HepG2 (cell line): ENCODE results near the gene USP32. TPM values are rescaled to one million over a fixed set of nuclear protein-coding genes. Genes with fewer than 3 reads are reported as not detected.

Experiments used
- CAMTA2 ChIP-seq: sonication (generic); formaldehyde crosslinking; IDR thresholded peaks from 2 replicates; pipeline ENCODE4 v1.4.0; 2020; ENCODE audit warnings: mild to moderate bottlenecking, missing genetic modification reagents, borderline replicate concordance
- CCAR2 ChIP-seq: fragments of 200-400 bp; formaldehyde crosslinking; optimal IDR thresholded peaks from 2 replicates; pipeline ENCODE3; 2018; ENCODE audit warnings: low read depth, mild to moderate bottlenecking, low read length, moderate library complexity
- CERS6 ChIP-seq: sonication (generic); formaldehyde crosslinking; IDR thresholded peaks from 2 replicates; pipeline ENCODE4 v1.5.0; 2020; ENCODE audit warnings: missing genetic modification reagents
- EED ChIP-seq: sonication (generic); formaldehyde crosslinking; IDR thresholded peaks from 2 replicates; pipeline ENCODE4 v1.5.0; 2020; ENCODE audit warnings: mild to moderate bottlenecking, missing genetic modification reagents
- ELF4 ChIP-seq: sonication (generic); formaldehyde crosslinking; IDR thresholded peaks from 2 replicates; pipeline ENCODE4 v1.5.0; 2020; ENCODE audit warnings: missing genetic modification reagents, mild to moderate bottlenecking, moderate library complexity, borderline replicate concordance
- GABPA ChIP-seq, 2 experiments: IDR thresholded peaks; 2 replicates each; pipeline ENCODE4 v1.6.1; 2011 to 2016; ENCODE audit warnings: low read depth in 2 of 2, low read length in 1 of 2, missing biosample characterization in 1 of 2, missing genetic modification characterization in 1 of 2
- HDAC2 ChIP-seq: sonication (generic); formaldehyde crosslinking; IDR thresholded peaks from 2 replicates; pipeline ENCODE4 v1.4.0; 2020; ENCODE audit warnings: missing genetic modification reagents
- HOXA3 ChIP-seq: sonication (generic); formaldehyde crosslinking; IDR thresholded peaks from 2 replicates; pipeline ENCODE4 v1.5.0; 2020; ENCODE audit warnings: missing genetic modification reagents
- KDM3A ChIP-seq: IDR thresholded peaks from 2 replicates; pipeline ENCODE4 v1.6.1; 2018; ENCODE audit warnings: low read depth, missing compliant biosample characterization
- MAFG ChIP-seq: sonication (generic); formaldehyde crosslinking; IDR thresholded peaks from 2 replicates; pipeline ENCODE4 v1.5.1; 2020; ENCODE audit warnings: mild to moderate bottlenecking, missing genetic modification reagents
- ONECUT2 ChIP-seq: sonication (generic); formaldehyde crosslinking; IDR thresholded peaks from 2 replicates; pipeline ENCODE4 v1.4.0; 2020; ENCODE audit warnings: missing genetic modification reagents
- PCBP1 ChIP-seq: fragments of 200-400 bp; formaldehyde crosslinking; IDR thresholded peaks from 2 replicates; pipeline ENCODE4 v1.6.1; 2017; ENCODE audit warnings: mild to moderate bottlenecking, low read depth, low read length, borderline replicate concordance
- PHF8 ChIP-seq: sonication (generic); formaldehyde crosslinking; IDR thresholded peaks from 2 replicates; pipeline ENCODE4 v1.5.0; 2020; ENCODE audit warnings: missing genetic modification reagents
- PLRG1 ChIP-seq: fragments of 450-650 bp; conservative IDR thresholded peaks from 2 replicates; pipeline ENCODE4 v1.6.1; 2016
- RARA ChIP-seq: IDR thresholded peaks from 2 replicates; pipeline ENCODE4 v1.6.1; 2016; ENCODE audit warnings: missing genetic modification reagents, missing compliant biosample characterization
- RCOR2 ChIP-seq: IDR thresholded peaks from 2 replicates; pipeline ENCODE4 v1.6.1; 2016; ENCODE audit warnings: missing biosample characterization, missing genetic modification reagents
- XBP1 ChIP-seq: sonication (generic); formaldehyde crosslinking; IDR thresholded peaks from 2 replicates; pipeline ENCODE4 v1.5.0; 2020; ENCODE audit warnings: missing genetic modification reagents
- YY1 ChIP-seq: IDR thresholded peaks from 2 replicates; pipeline ENCODE4 v1.6.1; 2011; ENCODE audit warnings: low read length, low read depth, moderate library complexity, mild to moderate bottlenecking; ENCODE audit not compliant: insufficient read depth, insufficient replicate concordance
- ZBTB26 ChIP-seq: IDR thresholded peaks from 2 replicates; pipeline ENCODE4 v1.6.1; 2016; ENCODE audit warnings: missing compliant biosample characterization, missing genetic modification reagents, borderline replicate concordance
- ZNF143 ChIP-seq: sonication (generic); formaldehyde crosslinking; IDR thresholded peaks from 2 replicates; pipeline ENCODE4 v1.4.0; 2020; ENCODE audit warnings: missing genetic modification reagents
- ZNF234 ChIP-seq: sonication (generic); formaldehyde crosslinking; conservative IDR thresholded peaks from 2 replicates; pipeline ENCODE4 v1.5.1; 2020; ENCODE audit warnings: mild to moderate bottlenecking, missing genetic modification reagents
- ZNF331 ChIP-seq: sonication (generic); formaldehyde crosslinking; IDR thresholded peaks from 2 replicates; pipeline ENCODE4 v1.4.0; 2020; ENCODE audit warnings: missing genetic modification reagents
- ZNF503 ChIP-seq: sonication (generic); formaldehyde crosslinking; IDR thresholded peaks from 2 replicates; pipeline ENCODE4 v1.4.0; 2020; ENCODE audit warnings: missing genetic modification reagents
- ZNF607 ChIP-seq: sonication (generic); formaldehyde crosslinking; IDR thresholded peaks from 2 replicates; pipeline ENCODE4 v1.5.1; 2020; ENCODE audit warnings: missing genetic modification reagents, mild to moderate bottlenecking, borderline replicate concordance
- ZNF766 ChIP-seq: sonication (generic); formaldehyde crosslinking; IDR thresholded peaks from 2 replicates; pipeline ENCODE4 v1.5.0; 2020; ENCODE audit warnings: missing genetic modification reagents, borderline replicate concordance
- ZNF768 ChIP-seq: sonication (generic); formaldehyde crosslinking; IDR thresholded peaks from 2 replicates; pipeline ENCODE4 v1.4.0; 2020; ENCODE audit warnings: missing genetic modification reagents
- ZNF883 ChIP-seq: sonication (generic); formaldehyde crosslinking; IDR thresholded peaks from 2 replicates; pipeline ENCODE4 v1.5.1; 2020; ENCODE audit warnings: mild to moderate bottlenecking, missing genetic modification reagents; ENCODE audit errors: not compliant biosample characterization
- ZSCAN21 ChIP-seq: sonication (generic); formaldehyde crosslinking; IDR thresholded peaks from 2 replicates; pipeline ENCODE4 v1.8.0; 2022; ENCODE audit warnings: mild to moderate bottlenecking, missing genetic modification reagents, moderate library complexity, borderline replicate concordance
- polyA plus RNA-seq, 8 experiments: library from polyadenylated mRNA; depleted of rRNA in 3 of 8; stranded (reverse) in 7 of 8; unstranded in 1 of 8; fragments of >200 nt; fragmentation: Illumina TruSeq in 4 of 8; extraction: Trizol in 4 of 8; gene quantifications; 2 replicates each; pipeline versions ENCODE4 v1.2.1 to v1.2.3, GENCODE V29; 2011 to 2016; ENCODE audit warnings: low read depth in 4 of 8, missing spikeins in 1 of 8, mixed read lengths in 1 of 8; ENCODE audit not compliant: insufficient read depth in 1 of 8
- total RNA-seq, 5 experiments: library from RNA; depleted of rRNA; stranded (reverse); fragments of >200 nt; fragmentation: Illumina TruSeq; extraction: Trizol; gene quantifications; 2 replicates each; pipeline ENCODE4 v1.2.3, GENCODE V29; 2016; ENCODE audit warnings: low read depth in 1 of 5

The USP32 gene
- total and polyA plus RNA-seq, 2 of the 13 experiments (the other 11 are each of a cell fraction or from before 2014, with no cell fraction given) = 24.9 to 39.9 TPM

GRCh38 chr17:60135151-60135950 lies 256.6 kb downstream of the USP32 start (continued):
- TF ChIP-seq CERS6 (CRISPR knock-in tag) (0 out of 2 replicates have a peak, but pooled peaks have one; percentile 93), XBP1 (peak; percentile 87; the same call in 1 of the 2 replicates), ZNF607 (CRISPR knock-in tag) (peak; percentile 81; the same call in 1 of the 2 replicates), PCBP1 (no peak), EED (peak; percentile 84; the same call in 1 of the 2 replicates), ZBTB26 (peak; percentile 48; the same call in 1 of the 2 replicates), ONECUT2 (no peak), GABPA (IDR thresholded peaks at IDR 0.05; ENCODE audit: low read depth, low read length) (no peak), GABPA (CRISPR knock-in tag; IDR thresholded peaks at IDR 0.05; ENCODE audit: low read depth) (peak; percentile 63), YY1 (peak; percentile 81), HDAC2 (peak; percentile 81), RARA (CRISPR knock-in tag) (0 out of 2 replicates have a peak, but pooled peaks have one; percentile 24), RCOR2 (no peak), ZNF768 (CRISPR knock-in tag) (peak; percentile 73), CAMTA2 (CRISPR knock-in tag) (no peak), ELF4 (CRISPR knock-in tag) (0 out of 2 replicates have a peak, but pooled peaks have one; percentile 46), KDM3A (CRISPR knock-in tag) (peak; percentile 70; the same call in 1 of the 2 replicates), PLRG1 (no peak), ZNF766 (peak; percentile 91; the same call in 1 of the 2 replicates), ZNF331 (CRISPR knock-in tag) (peak; percentile 66), HOXA3 (CRISPR knock-in tag) (peak; percentile 91), ZNF234 (CRISPR knock-in tag) (no peak), ZNF883 (peak; percentile 77), ZNF143 (CRISPR knock-in tag) (peak; percentile 70; the same call in 1 of the 2 replicates), CCAR2 (no peak), PHF8 (CRISPR knock-in tag) (peak; percentile 81), ZSCAN21 (CRISPR knock-in tag) (no peak), ZNF503 (CRISPR knock-in tag) (peak; percentile 71), MAFG (CRISPR knock-in tag) (no peak)
